ENCODE results near the gene RHOF.

Gene RHOF

GRCh38 chr12:121793440-121793837, at the start of gene RHOF:
Gene RHOF, minus strand, starts transcription at chr12:121793688. Its CDS starts 55 bp downstream, at chr12:121793633.
- no peak for DNase-seq

GRCh38 chr12:121839993-121840761, 46.7 kb upstream of the RHOF start:
- no peak for DNase-seq

GRCh38 chr12:121839106-121839992, 45.9 kb upstream of the RHOF start:
- DNase-seq, result peak; percentile 92

- DNase-seq, result no peak
Measured at GRCh38 chr12:121838126-121838525, 44.6 kb upstream of the RHOF start.

GRCh38 chr12:121837680-121838079, 44.2 kb upstream of the RHOF start:
- DNase-seq, result no peak

- no peak for DNase-seq
Measured at GRCh38 chr12:121831571-121832245, 38.2 kb upstream of the RHOF start.

GRCh38 chr12:121830588-121831265, 37.2 kb upstream of the RHOF start:
- no peak for DNase-seq

- DNase-seq, result no peak
Measured at GRCh38 chr12:121830134-121830533, 36.6 kb upstream of the RHOF start.

- no peak for DNase-seq
Measured at GRCh38 chr12:121829250-121829918, 35.9 kb upstream of the RHOF start.

GRCh38 chr12:121828826-121829225, 35.3 kb upstream of the RHOF start:
- no peak for DNase-seq

- no peak for DNase-seq
Measured at GRCh38 chr12:121828306-121828705, 34.8 kb upstream of the RHOF start.

GRCh38 chr12:121827351-121828099, 34.0 kb upstream of the RHOF start:
- no peak for DNase-seq

- DNase-seq, result no peak
Measured at GRCh38 chr12:121826318-121827150, 33.0 kb upstream of the RHOF start.

GRCh38 chr12:121825041-121825523, 31.6 kb upstream of the RHOF start:
- DNase-seq, result no peak

GRCh38 chr12:121823727-121824115, 30.2 kb upstream of the RHOF start:
- DNase-seq, result no peak

- DNase-seq, result no peak
Measured at GRCh38 chr12:121823101-121823726, 29.7 kb upstream of the RHOF start.

- DNase-seq, result no peak
Measured at GRCh38 chr12:121822393-121823100, 29.1 kb upstream of the RHOF start.

- no peak for DNase-seq
Measured at GRCh38 chr12:121820056-121820455, 26.6 kb upstream of the RHOF start.

Data from NCI-H1436 treated with DMSO at 0.1 percent for 48 hours (cell line).